ENCODE data around the gene SLC39A7. TPM values are rescaled to one million over a fixed set of nuclear protein-coding genes. Genes with fewer than 3 reads are reported as not detected.

Gene SLC39A7, protein sequence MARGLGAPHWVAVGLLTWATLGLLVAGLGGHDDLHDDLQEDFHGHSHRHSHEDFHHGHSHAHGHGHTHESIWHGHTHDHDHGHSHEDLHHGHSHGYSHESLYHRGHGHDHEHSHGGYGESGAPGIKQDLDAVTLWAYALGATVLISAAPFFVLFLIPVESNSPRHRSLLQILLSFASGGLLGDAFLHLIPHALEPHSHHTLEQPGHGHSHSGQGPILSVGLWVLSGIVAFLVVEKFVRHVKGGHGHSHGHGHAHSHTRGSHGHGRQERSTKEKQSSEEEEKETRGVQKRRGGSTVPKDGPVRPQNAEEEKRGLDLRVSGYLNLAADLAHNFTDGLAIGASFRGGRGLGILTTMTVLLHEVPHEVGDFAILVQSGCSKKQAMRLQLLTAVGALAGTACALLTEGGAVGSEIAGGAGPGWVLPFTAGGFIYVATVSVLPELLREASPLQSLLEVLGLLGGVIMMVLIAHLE
- polyA plus RNA-seq (ENCODE audit: insufficient read length in 12 of 12), result 100 to 1,000 TPM in 3 of 12 donors, 10 to 100 TPM in 8, not detected in 1; 62.9 to 117 (median 77.6) TPM
- long read RNA-seq, donor 1, transcript SLC39A7-202 (7 exons, 2,409 nt), result minor isoform, 9 of 20 reads
- long read RNA-seq, donor 1, transcript SLC39A7-201 (8 exons, 2,153 nt), result major isoform, 11 of 20 reads
- long read RNA-seq, donor 1, partial matches to known transcripts, result 0 of 20 reads
- long read RNA-seq, donor 1, other reads (novel, unspliced or antisense), result 0 of 20 reads
- long read RNA-seq, donor 2, transcript SLC39A7-201 (8 exons, 2,153 nt), result major isoform, 6 of 30 reads
- long read RNA-seq, donor 2, partial matches to known transcripts, result 20 of 30 reads
- long read RNA-seq, donor 2, other reads (novel, unspliced or antisense), result 0 of 30 reads
- long read RNA-seq, donor 3, transcript SLC39A7-201 (8 exons, 2,153 nt), result major isoform, 5 of 25 reads
- long read RNA-seq, donor 3, partial matches to known transcripts, result 16 of 25 reads
- long read RNA-seq, donor 3, other reads (novel, unspliced or antisense), result 0 of 25 reads
- long read RNA-seq, donor 4, partial matches to known transcripts, result 0 of 7 reads
- long read RNA-seq, donor 4, other reads (novel, unspliced or antisense), result 0 of 7 reads
- long read RNA-seq, donor 5, transcript SLC39A7-201 (8 exons, 2,153 nt), result major isoform, 8 of 16 reads
- long read RNA-seq, donor 5, transcript SLC39A7-202 (7 exons, 2,409 nt), result major isoform, 8 of 16 reads
- long read RNA-seq, donor 5, partial matches to known transcripts, result 0 of 16 reads
- long read RNA-seq, donor 5, other reads (novel, unspliced or antisense), result 0 of 16 reads
- long read RNA-seq, donor 6, partial matches to known transcripts, result 10 of 18 reads
- long read RNA-seq, donor 6, other reads (novel, unspliced or antisense), result 0 of 18 reads
- long read RNA-seq, donor 7, transcript SLC39A7-202 (7 exons, 2,409 nt), result major isoform, 5 of 16 reads
- long read RNA-seq, donor 7, partial matches to known transcripts, result 9 of 16 reads
- long read RNA-seq, donor 7, other reads (novel, unspliced or antisense), result 0 of 16 reads
- long read RNA-seq, donor 8, transcript SLC39A7-201 (8 exons, 2,153 nt), result major isoform, 7 of 44 reads
- long read RNA-seq, donor 8, transcript SLC39A7-202 (7 exons, 2,409 nt), result minor isoform, 6 of 44 reads
- long read RNA-seq, donor 8, partial matches to known transcripts, result 30 of 44 reads
- long read RNA-seq, donor 8, other reads (novel, unspliced or antisense), result 0 of 44 reads
- long read RNA-seq, donor 9, transcript SLC39A7-202 (7 exons, 2,409 nt), result major isoform, 6 of 21 reads
- long read RNA-seq, donor 9, transcript SLC39A7-201 (8 exons, 2,153 nt), result major isoform, 6 of 21 reads
- long read RNA-seq, donor 9, partial matches to known transcripts, result 7 of 21 reads
- long read RNA-seq, donor 9, other reads (novel, unspliced or antisense), result 0 of 21 reads
- long read RNA-seq, donor 10, transcript SLC39A7-201 (8 exons, 2,153 nt), result major isoform, 8 of 17 reads
- long read RNA-seq, donor 10, transcript SLC39A7-202 (7 exons, 2,409 nt), result major isoform, 8 of 17 reads
- long read RNA-seq, donor 10, partial matches to known transcripts, result 0 of 17 reads
- long read RNA-seq, donor 10, other reads (novel, unspliced or antisense), result 0 of 17 reads
- long read RNA-seq, donor 11, transcript SLC39A7-201 (8 exons, 2,153 nt), result major isoform, 5 of 11 reads
- long read RNA-seq, donor 11, transcript SLC39A7-202 (7 exons, 2,409 nt), result major isoform, 5 of 11 reads
- long read RNA-seq, donor 11, partial matches to known transcripts, result 0 of 11 reads
- long read RNA-seq, donor 11, other reads (novel, unspliced or antisense), result 0 of 11 reads

DNA sequence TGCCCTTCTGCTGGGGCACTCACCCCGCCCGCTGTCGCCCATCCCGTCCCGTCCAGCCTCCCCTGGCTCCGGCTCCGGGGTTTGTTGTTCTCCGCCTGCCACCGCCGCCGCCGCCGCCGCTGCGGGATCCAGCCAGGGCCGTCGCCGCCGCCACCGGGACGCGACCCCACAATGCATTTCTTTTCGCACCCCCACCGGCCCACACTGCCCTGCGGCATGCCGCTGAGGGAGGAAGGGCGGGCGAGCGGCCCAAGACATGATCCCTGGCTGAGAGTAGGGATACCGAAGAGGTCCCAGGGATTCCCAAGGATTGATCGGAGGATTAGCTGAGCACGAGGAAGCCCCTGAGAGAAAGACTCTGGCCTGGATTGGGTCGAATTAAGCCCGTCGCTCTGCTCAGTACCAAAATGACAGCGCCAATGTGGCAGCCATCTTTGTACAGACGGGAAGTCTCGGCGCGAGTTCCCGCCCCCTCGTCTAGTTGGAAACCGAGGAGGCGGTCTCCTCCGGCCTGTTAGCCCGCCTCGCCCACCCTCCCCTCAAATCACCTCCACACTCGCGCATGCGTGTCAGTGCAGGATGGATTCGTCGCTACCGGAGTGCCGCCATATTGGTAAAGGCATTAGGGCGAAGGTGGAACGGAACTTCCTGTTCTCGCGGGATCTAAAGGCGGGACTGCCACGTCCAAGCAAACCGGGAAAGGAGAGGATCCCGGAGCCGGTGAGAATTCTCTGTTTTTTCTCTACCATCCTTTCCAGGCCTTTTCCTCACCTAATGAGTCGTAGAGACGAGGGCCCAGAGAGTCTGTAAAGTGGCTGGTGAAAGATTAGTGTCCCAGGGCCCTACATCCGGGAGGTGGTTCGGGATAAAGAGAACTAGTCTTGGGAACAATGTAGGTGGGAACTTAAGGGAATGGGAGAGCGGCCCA lies at the start of gene SLC39A7, which contains the start of gene RXRB:
SLC39A7 (plus strand) TSS at position 649 of the 928 bp plus-strand sequence. CDS start 379 bp downstream, outside the sequence.
RXRB (minus strand) TSS at position 447 of the 928 bp plus-strand sequence; CDS start at position 258, 189 bp downstream.
- DNase-seq, result peak; percentile 100

DNA sequence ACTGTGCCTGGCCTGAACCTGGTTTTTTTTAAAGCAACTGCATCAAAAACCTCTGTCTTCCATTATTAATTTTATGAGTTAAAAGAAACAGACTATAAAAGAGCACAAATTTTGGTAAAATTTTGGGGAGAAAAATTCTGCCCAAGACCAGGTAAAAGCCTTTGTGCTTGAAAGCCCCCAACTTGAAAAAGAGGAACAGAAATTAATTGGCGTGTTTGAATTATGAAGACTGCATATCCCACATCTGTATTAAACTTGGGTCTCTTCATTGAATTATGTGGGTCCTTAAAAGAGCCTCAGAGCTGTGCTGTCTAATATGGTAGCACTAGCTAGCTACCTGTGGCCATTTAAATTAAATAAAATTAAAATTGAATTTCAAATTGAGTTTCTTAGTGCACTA lies 49.6 kb upstream of the SLC39A7 start:
- DNase-seq, result no peak

DNA sequence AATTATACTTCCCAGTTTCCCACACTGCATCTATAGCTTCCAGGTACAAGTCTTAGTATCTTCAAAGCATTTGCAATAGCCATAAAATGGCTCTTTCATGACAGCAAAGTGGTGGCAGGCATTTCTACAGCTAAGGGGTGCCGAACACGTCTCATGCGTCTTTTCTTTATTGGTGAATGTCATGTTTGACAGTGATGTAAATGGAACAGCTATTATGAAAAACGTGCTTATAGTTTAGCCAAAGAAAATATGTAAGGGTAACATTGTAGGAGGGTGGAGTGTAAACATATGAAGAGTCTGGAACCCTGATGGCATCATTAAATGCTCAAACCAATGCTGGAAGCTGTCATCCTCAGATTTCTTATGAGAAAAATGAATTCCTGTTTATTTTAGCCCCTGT lies 46.3 kb upstream of the SLC39A7 start:
- no peak for DNase-seq

DNA sequence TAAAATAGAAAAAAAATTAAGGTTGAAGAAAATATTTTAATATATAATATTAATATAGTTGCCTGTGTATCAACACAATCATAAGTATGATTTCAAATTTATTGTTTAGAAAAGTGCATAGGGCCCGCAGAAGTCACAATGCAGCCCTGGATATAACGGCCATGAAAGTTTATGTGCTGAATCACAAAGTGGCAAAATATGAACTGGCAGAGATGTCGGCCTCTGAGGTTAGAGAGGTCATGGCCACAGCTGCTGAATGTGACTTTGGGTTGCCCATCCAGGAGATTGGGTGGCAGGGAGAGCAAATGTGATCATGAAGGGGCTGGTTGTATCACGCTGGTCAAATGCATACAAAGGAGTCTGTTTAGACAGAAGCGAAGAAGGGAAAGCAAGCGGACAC lies 44.1 kb upstream of the SLC39A7 start:
- DNase-seq, result no peak

DNA sequence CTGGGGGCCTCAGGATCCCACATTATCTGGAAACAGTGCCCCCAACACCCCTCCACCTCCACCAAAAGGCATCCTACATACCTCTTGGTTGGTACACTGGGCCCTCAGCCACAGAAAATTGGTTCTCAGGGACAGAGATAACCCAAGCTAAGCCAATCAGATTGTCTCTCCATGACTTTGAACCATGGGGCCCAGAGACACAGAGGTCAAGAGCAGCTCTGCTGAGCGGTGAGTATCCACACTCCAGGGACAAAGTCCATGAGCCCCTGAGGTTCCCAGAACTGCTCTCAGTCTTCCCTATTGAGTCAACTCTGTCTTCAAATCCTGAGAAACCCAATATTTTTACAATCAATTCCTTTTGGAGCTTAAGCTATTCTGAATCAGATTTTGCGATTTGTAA lies 43.7 kb upstream of the SLC39A7 start:
- DNase-seq, result no peak

DNA sequence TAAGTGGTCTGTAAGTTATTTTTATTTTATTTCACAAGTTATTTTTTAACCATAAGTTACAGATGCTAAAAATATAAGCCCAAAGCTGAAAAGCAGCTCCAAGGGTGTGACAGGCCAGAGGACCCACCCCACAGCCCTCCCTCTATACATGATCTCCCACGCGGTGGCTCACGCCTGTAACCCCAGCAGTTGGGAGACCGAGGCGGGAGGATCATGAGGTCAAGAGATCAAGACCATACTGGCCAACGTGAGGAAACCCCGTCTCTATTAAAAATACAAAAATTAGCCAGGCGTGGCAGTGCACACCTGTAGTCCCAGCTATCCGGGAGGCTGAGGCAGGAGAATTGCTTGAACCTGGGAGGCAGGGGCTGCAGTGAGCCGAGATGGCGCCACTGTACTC lies 40.6 kb upstream of the SLC39A7 start:
- DNase-seq, result no peak

DNA sequence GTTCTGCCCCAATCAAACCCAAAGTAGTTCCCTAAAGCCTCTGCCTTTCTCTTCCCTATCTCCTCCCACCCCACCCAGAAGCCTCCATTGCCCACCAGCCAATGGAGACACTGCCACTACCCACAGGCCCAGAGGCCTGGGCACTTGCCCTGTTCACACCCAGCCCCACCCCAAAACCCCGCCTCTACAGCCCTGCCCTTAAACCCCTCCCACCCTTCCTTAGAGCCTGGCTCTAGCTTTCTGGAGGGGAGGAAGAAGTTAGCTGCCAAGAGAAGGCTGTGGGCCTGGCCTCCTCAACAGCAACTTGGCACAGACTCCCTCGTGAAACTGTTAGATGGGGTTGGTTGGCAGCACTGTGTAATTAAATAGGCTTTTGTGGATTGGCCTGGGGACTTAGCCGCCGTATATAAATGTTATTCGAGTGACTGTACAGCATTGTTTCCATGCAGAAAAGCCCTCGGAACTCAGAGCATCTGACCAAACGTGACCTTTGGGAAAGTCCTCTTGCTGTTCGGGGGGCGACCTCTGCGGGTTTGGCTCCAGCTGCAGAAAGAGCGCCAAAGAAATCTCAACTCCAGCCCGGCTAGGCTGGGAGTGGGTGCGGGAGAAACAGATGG lies 39.8 kb upstream of the SLC39A7 start:
- DNase-seq, result peak; percentile 66

DNA sequence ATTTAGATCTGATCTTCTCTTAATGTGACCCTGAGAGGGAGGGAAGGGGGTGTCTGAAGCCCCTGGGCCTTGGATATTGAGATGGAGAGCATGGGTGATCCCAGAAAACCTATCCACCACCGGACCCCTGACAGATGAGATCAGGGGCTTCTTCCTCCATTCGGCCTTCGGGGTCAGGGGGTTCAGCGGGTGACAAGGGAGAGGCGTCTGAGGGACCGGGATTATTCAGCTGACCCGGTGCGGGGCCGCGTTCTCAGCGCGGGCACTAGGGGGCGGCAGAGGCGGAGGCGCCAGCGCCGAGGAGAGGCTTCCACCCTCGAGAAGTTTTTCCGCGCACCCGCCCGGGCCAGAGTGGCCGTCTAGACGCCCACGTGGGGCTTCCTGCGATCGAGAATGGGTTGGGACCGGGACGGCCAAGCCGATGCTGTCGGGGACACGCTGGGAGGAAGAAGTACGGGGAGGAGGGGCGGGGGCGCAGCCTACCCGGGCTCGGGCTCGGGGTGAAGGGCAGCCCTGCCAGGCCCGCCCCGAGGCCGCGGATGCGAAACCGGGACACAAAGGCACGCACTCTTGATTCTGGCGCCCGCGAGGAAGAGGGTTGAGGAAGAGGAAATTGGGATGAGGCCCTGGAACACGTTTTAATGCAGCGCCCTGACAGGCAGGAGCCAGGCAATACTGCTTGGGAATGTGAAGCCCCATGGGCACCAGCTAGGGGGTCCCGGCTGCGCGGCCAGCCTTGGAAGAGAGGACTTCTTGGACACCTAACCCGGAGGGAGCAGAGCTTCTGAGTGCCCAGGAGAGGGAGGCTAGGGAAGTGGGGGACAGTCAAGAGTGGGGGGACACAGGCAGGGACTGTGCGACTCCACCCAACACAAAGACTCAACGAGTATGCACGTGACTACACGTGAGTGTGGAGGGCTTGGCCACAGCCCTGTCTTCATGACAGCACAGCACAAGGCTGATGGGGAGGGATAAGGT lies 39.0 kb upstream of the SLC39A7 start:
- peak; percentile 81 for DNase-seq

DNA sequence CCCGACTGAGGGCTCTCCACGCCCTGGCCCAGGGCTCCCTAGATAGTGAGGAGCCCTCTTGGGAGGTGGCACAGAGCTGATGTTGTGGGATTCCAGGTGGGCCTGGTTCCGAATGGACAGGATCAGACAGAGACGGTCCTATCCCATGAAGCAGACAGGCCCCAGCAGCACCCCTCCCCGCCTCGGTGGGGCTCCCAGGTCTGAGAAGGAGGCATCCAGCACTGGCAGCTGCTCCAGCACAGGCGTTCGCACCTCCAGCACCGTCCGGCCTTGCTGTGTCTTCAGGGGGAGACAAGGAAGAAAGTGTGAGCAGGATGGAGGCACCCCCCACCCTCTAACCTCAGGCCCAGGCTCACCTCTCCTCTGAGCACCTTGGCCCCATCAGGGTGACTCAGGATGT lies 37.1 kb upstream of the SLC39A7 start:
- no peak for DNase-seq

DNA sequence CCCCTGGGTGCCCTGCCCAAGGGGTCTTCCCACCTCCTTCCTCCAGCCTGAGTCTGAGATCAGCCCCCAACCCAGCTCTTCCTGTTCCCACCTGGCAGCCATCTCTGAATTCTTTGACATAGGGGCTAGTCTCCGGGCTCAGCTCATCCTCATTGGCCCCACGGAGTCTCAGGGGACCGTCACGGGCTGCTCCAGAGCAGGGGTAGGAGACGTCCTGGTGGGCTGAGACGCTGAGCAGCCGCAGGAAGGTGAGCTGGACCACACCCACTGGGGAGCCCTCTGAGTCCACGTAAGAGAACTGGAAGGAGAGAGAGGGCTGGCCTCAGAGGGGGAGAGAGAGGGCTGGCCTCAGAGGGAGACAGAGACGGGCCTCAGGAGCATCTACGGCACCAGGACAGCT lies 36.5 kb upstream of the SLC39A7 start:
- no peak for DNase-seq

DNA sequence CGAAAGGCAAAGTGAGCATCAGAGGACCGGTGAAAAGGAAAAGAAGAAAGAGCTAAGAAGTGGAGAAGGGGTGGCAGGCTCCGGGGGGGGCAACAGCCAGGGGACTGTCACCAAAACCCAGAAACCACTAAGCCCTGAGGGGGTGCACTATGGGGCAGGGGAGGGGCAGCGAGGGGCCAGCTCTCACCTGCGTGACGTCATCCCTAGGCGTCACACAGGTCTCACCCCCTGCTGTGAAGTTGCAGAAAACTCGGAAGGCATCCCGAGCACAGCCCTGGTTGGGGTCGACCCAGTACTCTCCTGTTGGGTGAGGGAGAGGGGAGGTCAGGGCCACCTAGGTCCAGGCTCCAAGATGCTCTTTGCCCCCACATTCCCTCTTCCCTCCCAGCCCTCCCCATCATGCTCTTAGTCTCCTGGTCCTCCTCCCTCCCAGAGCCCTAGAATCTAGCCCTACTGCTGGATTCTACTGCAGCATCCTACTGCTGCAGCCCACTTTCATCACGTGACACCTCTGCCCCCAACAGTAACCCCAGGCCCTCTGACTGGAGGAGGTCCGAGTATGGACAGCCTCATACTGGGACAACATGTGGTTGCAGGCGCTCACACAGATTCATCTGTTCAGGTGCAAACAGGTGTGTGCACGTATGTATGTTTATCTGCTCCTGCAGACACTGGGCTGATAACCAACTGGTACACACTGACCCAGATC lies 35.8 kb upstream of the SLC39A7 start:
- DNase-seq, result no peak

DNA sequence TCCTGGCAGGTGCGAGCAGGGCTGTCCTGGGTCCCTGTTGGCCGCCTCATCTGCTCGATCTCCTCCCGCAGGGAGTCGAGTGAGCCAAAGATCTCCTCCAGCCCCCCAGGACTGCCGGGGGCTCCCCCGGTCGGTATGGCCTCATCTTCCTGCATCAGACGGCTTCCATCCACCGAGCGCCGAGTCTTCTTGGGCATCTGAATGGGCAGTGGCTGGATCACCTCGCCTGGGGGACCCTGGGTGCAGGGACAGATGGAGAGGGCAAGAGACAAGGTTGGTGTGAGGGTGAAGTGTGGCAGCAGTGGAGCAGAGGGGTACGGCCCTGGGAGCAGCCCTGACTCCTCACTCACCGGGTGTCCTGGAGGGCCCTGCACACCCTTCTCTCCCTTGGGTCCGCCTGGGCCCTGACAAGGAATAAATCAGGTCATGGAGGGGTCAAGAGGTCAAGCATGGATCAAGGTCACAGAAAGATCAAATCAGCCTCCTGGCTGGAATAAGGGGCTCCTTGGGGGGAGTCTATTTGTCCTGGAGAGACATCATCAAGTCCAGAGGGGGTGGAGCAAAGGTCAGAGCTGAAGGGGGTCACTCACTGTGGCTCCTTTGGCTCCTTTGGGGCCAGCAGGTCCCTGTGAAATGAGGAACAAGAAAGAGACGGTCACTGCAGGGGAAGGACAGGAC lies 34.9 kb upstream of the SLC39A7 start:
- DNase-seq, result no peak

DNA sequence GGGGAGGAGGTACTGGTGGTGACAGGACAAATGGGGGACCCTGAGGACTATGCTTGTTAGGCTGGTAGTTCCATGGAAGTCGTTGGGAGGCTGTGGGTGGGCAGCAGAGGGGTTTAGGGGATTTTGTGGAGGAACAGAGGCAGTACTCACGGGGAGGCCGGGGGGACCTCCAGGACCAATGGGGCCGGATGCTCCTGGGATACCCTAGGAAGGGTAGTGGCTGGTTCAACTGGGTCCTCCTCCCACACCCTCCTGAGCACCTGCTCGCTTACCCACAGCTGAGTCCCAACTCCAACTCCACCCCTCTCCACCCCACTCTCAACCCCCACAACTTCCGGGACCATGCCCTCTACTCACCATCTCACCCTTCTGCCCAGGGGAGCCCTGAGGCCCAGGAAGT lies 34.3 kb upstream of the SLC39A7 start:
- DNase-seq, result no peak

DNA sequence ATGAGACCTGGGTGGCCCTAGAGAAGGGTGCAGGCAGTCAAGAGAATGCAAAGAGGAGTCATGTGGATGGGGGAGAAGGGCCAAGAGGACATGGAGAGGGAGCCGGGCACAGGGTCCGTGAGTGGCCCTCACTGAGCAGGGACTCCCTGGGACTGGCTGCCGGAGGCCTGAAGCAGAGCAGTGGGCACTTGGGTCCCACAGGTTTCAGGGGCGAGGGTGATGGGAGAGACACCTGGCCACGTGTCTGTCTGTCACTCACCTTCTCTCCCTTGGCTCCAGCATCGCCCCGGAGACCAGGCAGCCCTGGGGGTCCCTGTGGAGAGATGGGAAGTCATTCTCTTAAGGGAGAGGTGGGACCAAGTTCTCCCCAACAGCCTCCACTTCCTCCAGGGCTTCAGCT lies 33.9 kb upstream of the SLC39A7 start:
- no peak for DNase-seq
